Measurements from ENCODE around the gene NPBWR2. TPM values are rescaled to one million over a fixed set of nuclear protein-coding genes. Genes with fewer than 3 reads are reported as not detected.

NPBWR2 gene
- total and polyA plus RNA-seq, 2 experiments from 2014 or later: not detected

GRCh38 chr20:64150756-64151632 is 43.6 kb upstream of the NPBWR2 start (continued):
- TF ChIP-seq REST (IDR thresholded peaks at IDR 0.05; ENCODE audit: unreplicated experiment) (no peak), STAT1 (IDR thresholded peaks at IDR 0.05; ENCODE audit: unreplicated experiment) (no peak), POLR2AphosphoS5 (IDR thresholded peaks at IDR 0.05; ENCODE audit: low read depth) (no peak), ZNF331 (CRISPR knock-in tag; IDR thresholded peaks at IDR 0.05; ENCODE audit: low read depth) (no peak), EZH2phosphoT487 (IDR thresholded peaks at IDR 0.05; ENCODE audit: unreplicated experiment) (no peak), CTCF (conservative IDR thresholded peaks at IDR 0.05; ENCODE audit: low read depth in 2 of 2) (no peak), EZH2 (IDR thresholded peaks at IDR 0.05; ENCODE audit: low read depth, unreplicated experiment) (no peak), CREB1 (CRISPR knock-in tag; IDR thresholded peaks at IDR 0.05; ENCODE audit: low read depth) (no peak), ZNF114 (CRISPR knock-in tag; IDR thresholded peaks at IDR 0.05) (no peak), NANOG (IDR thresholded peaks at IDR 0.05; ENCODE audit: borderline replicate concordance) (no peak)
- TF ChIP-seq, protein P1, sequence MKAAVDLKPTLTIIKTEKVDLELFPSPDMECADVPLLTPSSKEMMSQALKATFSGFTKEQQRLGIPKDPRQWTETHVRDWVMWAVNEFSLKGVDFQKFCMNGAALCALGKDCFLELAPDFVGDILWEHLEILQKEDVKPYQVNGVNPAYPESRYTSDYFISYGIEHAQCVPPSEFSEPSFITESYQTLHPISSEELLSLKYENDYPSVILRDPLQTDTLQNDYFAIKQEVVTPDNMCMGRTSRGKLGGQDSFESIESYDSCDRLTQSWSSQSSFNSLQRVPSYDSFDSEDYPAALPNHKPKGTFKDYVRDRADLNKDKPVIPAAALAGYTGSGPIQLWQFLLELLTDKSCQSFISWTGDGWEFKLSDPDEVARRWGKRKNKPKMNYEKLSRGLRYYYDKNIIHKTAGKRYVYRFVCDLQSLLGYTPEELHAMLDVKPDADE (IDR thresholded peaks at IDR 0.05): no peak

Data from GM23338 (cell line).